NB4 (cell line): Measurements from ENCODE around the gene RAMP3.

Experiments used
- MYC ChIP-seq: IDR thresholded peaks from 2 replicates; pipeline ENCODE4 v1.6.1; 2011; ENCODE audit warnings: low read depth, low read length
- POLR2A ChIP-seq: IDR thresholded peaks from 2 replicates; pipeline ENCODE4 v1.6.1; 2011; ENCODE audit warnings: mild to moderate bottlenecking; ENCODE audit not compliant: insufficient read length; ENCODE audit errors: extremely low read depth
- TF ChIP-seq, protein P1 (sequence below): IDR thresholded peaks from one replicate; pipeline ENCODE4 v1.5.1; 2012; ENCODE audit warnings: low read depth, low read length
- TF ChIP-seq, protein P2 (sequence below): IDR thresholded peaks from 2 replicates; pipeline ENCODE4 v1.6.1; 2011; ENCODE audit warnings: low read depth, low read length

DNA sequence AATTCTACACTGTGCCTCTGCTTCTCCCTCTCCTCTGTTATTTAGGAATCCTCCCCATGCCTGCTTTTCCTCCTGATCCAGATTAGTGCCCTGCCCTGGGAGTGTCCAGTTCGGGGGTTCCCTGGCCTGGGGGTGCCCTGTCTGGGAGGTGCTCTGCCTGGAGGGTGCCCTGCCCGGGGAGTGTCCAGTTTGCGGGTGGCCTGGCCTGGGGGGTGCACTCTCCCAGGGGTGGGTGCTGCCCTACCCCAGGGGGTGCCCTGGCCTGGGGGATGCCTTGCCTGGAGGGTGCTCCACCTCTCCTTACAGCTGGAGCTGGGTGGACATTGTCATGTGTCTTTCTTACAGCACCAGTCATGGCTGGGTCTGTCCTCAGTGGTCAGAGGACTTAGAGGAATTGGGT lies 20.2 kb downstream of the RAMP3 start:
- TF ChIP-seq, protein P1, sequence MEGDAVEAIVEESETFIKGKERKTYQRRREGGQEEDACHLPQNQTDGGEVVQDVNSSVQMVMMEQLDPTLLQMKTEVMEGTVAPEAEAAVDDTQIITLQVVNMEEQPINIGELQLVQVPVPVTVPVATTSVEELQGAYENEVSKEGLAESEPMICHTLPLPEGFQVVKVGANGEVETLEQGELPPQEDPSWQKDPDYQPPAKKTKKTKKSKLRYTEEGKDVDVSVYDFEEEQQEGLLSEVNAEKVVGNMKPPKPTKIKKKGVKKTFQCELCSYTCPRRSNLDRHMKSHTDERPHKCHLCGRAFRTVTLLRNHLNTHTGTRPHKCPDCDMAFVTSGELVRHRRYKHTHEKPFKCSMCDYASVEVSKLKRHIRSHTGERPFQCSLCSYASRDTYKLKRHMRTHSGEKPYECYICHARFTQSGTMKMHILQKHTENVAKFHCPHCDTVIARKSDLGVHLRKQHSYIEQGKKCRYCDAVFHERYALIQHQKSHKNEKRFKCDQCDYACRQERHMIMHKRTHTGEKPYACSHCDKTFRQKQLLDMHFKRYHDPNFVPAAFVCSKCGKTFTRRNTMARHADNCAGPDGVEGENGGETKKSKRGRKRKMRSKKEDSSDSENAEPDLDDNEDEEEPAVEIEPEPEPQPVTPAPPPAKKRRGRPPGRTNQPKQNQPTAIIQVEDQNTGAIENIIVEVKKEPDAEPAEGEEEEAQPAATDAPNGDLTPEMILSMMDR = no peak
- no peak for TF ChIP-seq POLR2A
- TF ChIP-seq MYC = no peak
- TF ChIP-seq, protein P2, sequence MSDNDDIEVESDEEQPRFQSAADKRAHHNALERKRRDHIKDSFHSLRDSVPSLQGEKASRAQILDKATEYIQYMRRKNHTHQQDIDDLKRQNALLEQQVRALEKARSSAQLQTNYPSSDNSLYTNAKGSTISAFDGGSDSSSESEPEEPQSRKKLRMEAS = no peak
